HEK293 (cell line): Measurements from ENCODE around the gene TTC39C.

Experiments used
- CTCF ChIA-PET: fragments of 350-600 bp; formaldehyde crosslinking; extraction: SDS; loops from one replicate; lab custom pipeline; 2021; ENCODE audit warnings: antibody characterized with exemption; lab: Yijun Ruan, JAX
- POLR2A ChIA-PET: fragments of 300-600 bp; formaldehyde crosslinking; extraction: SDS; loops from one replicate; lab custom pipeline; 2020; ENCODE audit warnings: antibody characterized with exemption, inconsistent platforms; lab: Yijun Ruan, JAX
- H3K27ac ChIP-seq: fragments of 200-500 bp; sonication (Bioruptor generic); 2 replicates; pipeline ENCODE4 v1.5.1; 2014; ENCODE audit warnings: low read depth, low read length, control low read depth, inconsistent platforms; ENCODE audit errors: extremely low read depth
- H3K36me3 ChIP-seq, 2 experiments: fragments of 200-500 bp in 1 of 2; sonication (Bioruptor generic) in 1 of 2; 1 replicate in 1 of 2; 2 replicates in 1 of 2; pipeline ENCODE4 v1.5.1; 2014 to 2017; ENCODE audit warnings: inconsistent platforms in 2 of 2, low read length in 2 of 2; ENCODE audit not compliant: control insufficient read depth in 2 of 2, insufficient read depth in 1 of 2
- H3K4me1 ChIP-seq: fragments of 200-500 bp; sonication (Bioruptor generic); 2 replicates; pipeline ENCODE4 v1.5.1; 2014; ENCODE audit warnings: mild to moderate bottlenecking, low read length, inconsistent platforms; ENCODE audit not compliant: control insufficient read depth, insufficient read depth
- H3K4me3 ChIP-seq: 2 replicates; pipeline ENCODE4 v1.5.1; 2011; ENCODE audit warnings: low read depth, mild to moderate bottlenecking, control low read depth, low read length, moderate library complexity
- H3K9me3 ChIP-seq: fragments of 200-500 bp; sonication (Bioruptor generic); 2 replicates; pipeline ENCODE4 v1.5.1; 2014; ENCODE audit warnings: low read depth, low read length, inconsistent platforms; ENCODE audit not compliant: control insufficient read depth, insufficient read depth
- KLF10 ChIP-seq: fragments of 450-650 bp; IDR thresholded peaks from 2 replicates; pipeline ENCODE4 v1.5.1; 2018; ENCODE audit warnings: missing biosample characterization, mild to moderate bottlenecking, missing genetic modification characterization
- SCRT1 ChIP-seq: fragments of 450-650 bp; formaldehyde crosslinking; IDR thresholded peaks from 2 replicates; pipeline ENCODE4 v1.5.1; 2016; ENCODE audit warnings: missing biosample characterization, missing genetic modification characterization, borderline replicate concordance
- ZFP37 ChIP-seq: fragments of 450-650 bp; formaldehyde crosslinking; IDR thresholded peaks from 2 replicates; pipeline ENCODE4 v1.5.1; 2016; ENCODE audit warnings: missing biosample characterization, missing genetic modification characterization
- ZNF112 ChIP-seq: fragments of 450-650 bp; formaldehyde crosslinking; IDR thresholded peaks from 2 replicates; pipeline ENCODE4 v1.5.0; 2017; ENCODE audit warnings: missing biosample characterization, missing genetic modification characterization
- ZNF133 ChIP-seq: fragments of 450-650 bp; formaldehyde crosslinking; IDR thresholded peaks from 2 replicates; pipeline ENCODE4 v1.5.1; 2016; ENCODE audit warnings: missing biosample characterization, missing genetic modification characterization
- ZNF211 ChIP-seq: fragments of 450-650 bp; formaldehyde crosslinking; IDR thresholded peaks from 2 replicates; pipeline ENCODE4 v1.5.1; 2016; ENCODE audit warnings: low read depth, missing biosample characterization, missing genetic modification characterization
- ZNF366 ChIP-seq: fragments of 450-650 bp; formaldehyde crosslinking; conservative IDR thresholded peaks from 2 replicates; pipeline ENCODE4 v1.5.1; 2016; ENCODE audit warnings: missing biosample characterization, missing genetic modification characterization
- ZNF510 ChIP-seq: fragments of 450-650 bp; formaldehyde crosslinking; IDR thresholded peaks from 2 replicates; pipeline ENCODE4 v1.5.1; 2018; ENCODE audit warnings: mild to moderate bottlenecking, missing genetic modification characterization, missing biosample characterization; ENCODE audit not compliant: insufficient replicate concordance
- ZNF549 ChIP-seq: fragments of 450-650 bp; IDR thresholded peaks from 2 replicates; pipeline ENCODE4 v1.5.1; 2018; ENCODE audit warnings: missing biosample characterization, missing genetic modification characterization, mild to moderate bottlenecking, inconsistent platforms, moderate library complexity
- ZNF585B ChIP-seq: fragments of 450-650 bp; formaldehyde crosslinking; IDR thresholded peaks from 2 replicates; pipeline ENCODE4 v1.5.1; 2016; ENCODE audit warnings: missing biosample characterization, missing genetic modification characterization
- ZNF610 ChIP-seq: fragments of 450-650 bp; formaldehyde crosslinking; IDR thresholded peaks from 2 replicates; pipeline ENCODE4 v1.5.1; 2016; ENCODE audit warnings: missing biosample characterization, missing genetic modification characterization, borderline replicate concordance
- ZNF707 ChIP-seq: fragments of 450-650 bp; formaldehyde crosslinking; IDR thresholded peaks from 2 replicates; pipeline ENCODE4 v1.5.1; 2016; ENCODE audit warnings: missing biosample characterization, missing genetic modification characterization
- ZNF776 ChIP-seq: fragments of 450-650 bp; formaldehyde crosslinking; IDR thresholded peaks from 2 replicates; pipeline ENCODE4 v1.5.0; 2017; ENCODE audit warnings: missing biosample characterization, missing genetic modification characterization, borderline replicate concordance
- TF ChIP-seq, protein P1 (sequence below): fragments of 450-650 bp; formaldehyde crosslinking; IDR thresholded peaks from 2 replicates; pipeline ENCODE4 v1.5.1; 2016; ENCODE audit warnings: missing biosample characterization, missing genetic modification characterization, borderline replicate concordance
- TF ChIP-seq, protein P2 (sequence below): fragments of 450-650 bp; formaldehyde crosslinking; IDR thresholded peaks from 2 replicates; pipeline ENCODE4 v1.5.1; 2017; ENCODE audit warnings: missing biosample characterization, mild to moderate bottlenecking, missing genetic modification characterization, moderate library complexity

Gene TTC39C

GRCh38 chr18:24022161-24022560 is 7.6 kb downstream of the TTC39C start (continued):
- TF ChIP-seq, protein P1, sequence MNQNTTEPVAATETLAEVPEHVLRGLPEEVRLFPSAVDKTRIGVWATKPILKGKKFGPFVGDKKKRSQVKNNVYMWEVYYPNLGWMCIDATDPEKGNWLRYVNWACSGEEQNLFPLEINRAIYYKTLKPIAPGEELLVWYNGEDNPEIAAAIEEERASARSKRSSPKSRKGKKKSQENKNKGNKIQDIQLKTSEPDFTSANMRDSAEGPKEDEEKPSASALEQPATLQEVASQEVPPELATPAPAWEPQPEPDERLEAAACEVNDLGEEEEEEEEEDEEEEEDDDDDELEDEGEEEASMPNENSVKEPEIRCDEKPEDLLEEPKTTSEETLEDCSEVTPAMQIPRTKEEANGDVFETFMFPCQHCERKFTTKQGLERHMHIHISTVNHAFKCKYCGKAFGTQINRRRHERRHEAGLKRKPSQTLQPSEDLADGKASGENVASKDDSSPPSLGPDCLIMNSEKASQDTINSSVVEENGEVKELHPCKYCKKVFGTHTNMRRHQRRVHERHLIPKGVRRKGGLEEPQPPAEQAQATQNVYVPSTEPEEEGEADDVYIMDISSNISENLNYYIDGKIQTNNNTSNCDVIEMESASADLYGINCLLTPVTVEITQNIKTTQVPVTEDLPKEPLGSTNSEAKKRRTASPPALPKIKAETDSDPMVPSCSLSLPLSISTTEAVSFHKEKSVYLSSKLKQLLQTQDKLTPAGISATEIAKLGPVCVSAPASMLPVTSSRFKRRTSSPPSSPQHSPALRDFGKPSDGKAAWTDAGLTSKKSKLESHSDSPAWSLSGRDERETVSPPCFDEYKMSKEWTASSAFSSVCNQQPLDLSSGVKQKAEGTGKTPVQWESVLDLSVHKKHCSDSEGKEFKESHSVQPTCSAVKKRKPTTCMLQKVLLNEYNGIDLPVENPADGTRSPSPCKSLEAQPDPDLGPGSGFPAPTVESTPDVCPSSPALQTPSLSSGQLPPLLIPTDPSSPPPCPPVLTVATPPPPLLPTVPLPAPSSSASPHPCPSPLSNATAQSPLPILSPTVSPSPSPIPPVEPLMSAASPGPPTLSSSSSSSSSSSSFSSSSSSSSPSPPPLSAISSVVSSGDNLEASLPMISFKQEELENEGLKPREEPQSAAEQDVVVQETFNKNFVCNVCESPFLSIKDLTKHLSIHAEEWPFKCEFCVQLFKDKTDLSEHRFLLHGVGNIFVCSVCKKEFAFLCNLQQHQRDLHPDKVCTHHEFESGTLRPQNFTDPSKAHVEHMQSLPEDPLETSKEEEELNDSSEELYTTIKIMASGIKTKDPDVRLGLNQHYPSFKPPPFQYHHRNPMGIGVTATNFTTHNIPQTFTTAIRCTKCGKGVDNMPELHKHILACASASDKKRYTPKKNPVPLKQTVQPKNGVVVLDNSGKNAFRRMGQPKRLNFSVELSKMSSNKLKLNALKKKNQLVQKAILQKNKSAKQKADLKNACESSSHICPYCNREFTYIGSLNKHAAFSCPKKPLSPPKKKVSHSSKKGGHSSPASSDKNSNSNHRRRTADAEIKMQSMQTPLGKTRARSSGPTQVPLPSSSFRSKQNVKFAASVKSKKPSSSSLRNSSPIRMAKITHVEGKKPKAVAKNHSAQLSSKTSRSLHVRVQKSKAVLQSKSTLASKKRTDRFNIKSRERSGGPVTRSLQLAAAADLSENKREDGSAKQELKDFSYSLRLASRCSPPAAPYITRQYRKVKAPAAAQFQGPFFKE: no peak
- no peak for TF ChIP-seq ZNF585B (tag by site-specific recombination)

DNA sequence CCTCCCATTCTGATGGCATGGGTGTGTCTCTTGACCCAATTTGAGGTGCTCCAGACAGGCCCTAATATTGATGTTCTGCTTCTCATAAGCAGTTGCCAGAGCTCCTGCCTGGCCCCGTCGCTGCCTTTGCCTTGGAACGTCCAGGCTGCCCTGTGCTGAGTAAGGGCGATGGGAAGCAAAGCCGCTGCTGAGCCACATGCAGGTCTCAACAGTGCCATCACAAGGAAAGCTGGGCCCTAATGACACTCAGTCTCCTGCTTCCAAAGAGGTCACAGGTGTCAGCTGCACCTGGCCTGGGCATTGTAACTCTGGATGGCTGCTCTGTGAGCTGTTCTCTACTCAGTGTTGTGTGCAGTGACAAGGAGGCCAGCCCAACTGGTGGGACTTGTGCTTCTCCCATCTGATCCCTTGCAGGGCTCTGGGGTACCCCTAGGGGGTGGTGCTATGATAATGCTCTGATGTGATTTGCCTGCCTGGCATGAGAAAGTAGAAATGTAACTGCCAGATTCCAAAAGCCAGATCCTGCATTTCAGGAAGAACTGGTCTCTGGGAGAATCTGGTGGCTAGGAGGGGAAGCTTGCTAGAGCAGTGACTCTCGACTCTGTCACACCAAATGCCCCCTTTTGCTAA is 8.7 kb downstream of the TTC39C start:
- Histone ChIP-seq H3K36me3 (peaks cover 0 to 5% of the 10 kb centered on the region in 2 experiments; a peak in 2 of 3 replicates), H3K9me3 (no peaks in the 10 kb centered on the region), H3K27ac (no peak overlapping the region), H3K4me1 (peaks cover 10% of the 10 kb centered on the region), H3K4me3 (no peak overlapping the region)
- TF ChIP-seq, protein P2, sequence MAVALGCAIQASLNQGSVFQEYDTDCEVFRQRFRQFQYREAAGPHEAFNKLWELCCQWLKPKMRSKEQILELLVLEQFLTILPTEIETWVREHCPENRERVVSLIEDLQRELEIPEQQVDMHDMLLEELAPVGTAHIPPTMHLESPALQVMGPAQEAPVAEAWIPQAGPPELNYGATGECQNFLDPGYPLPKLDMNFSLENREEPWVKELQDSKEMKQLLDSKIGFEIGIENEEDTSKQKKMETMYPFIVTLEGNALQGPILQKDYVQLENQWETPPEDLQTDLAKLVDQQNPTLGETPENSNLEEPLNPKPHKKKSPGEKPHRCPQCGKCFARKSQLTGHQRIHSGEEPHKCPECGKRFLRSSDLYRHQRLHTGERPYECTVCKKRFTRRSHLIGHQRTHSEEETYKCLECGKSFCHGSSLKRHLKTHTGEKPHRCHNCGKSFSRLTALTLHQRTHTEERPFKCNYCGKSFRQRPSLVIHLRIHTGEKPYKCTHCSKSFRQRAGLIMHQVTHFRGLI (tag by site-specific recombination): peak; percentile 84; the same call in 1 of the 2 replicates
- TF ChIP-seq SCRT1 (0 out of 2 replicates have a peak, but pooled peaks have one; percentile 24), ZNF510 (no peak), ZNF610 (tag by site-specific recombination) (no peak), ZNF366 (tag by site-specific recombination) (no peak), ZNF707 (tag by site-specific recombination) (no peak), ZNF112 (no peak), ZNF133 (tag by site-specific recombination) (no peak), ZNF211 (no peak)
- ChIA-PET POLR2A (no interaction called here), CTCF (interaction anchor here (0.6 to 0.7 kb wide), 2 partner anchors 28 to 81 kb away, joined by 3 to 4 read pairs; no protein-coding TSS in a partner anchor)

GRCh38 chr18:24024425-24024824 is 9.9 kb downstream of the TTC39C start:
- CTCF ChIA-PET: no interaction called here

More at GRCh38 chr18:24024425-24024824, 9.9 kb downstream of the TTC39C start:
- H3K36me3 ChIP-seq: peaks cover 0 to 5% of the 10 kb centered on the region in 2 experiments; a peak in 2 of 3 replicates
- POLR2A ChIA-PET: no interaction called here
- TF ChIP-seq ZFP37 (tag by site-specific recombination) (no peak), ZNF776 (tag by site-specific recombination) (no peak), ZNF549 (no peak), KLF10 (tag by site-specific recombination) (no peak), ZNF610 (tag by site-specific recombination) (no peak)
- H3K27ac ChIP-seq: no peak overlapping the region
- no peak overlapping the region for H3K4me3 ChIP-seq
- H3K4me1 ChIP-seq: peaks cover 10% of the 10 kb centered on the region
- no peaks in the 10 kb centered on the region for H3K9me3 ChIP-seq
